CD4-positive, alpha-beta T cell treated with Interleukin-6 for 4 hours (primary cell): ENCODE measurements around the gene SLC2A9.

Source experiments
- DNase-seq: peaks from one replicate; pipeline ENCODE4 v3.0.0-alpha.2; 2020; ENCODE audit warnings: mixed read lengths

SLC2A9 gene

GRCh38 chr4:10041036-10041435 is 19.7 kb upstream of the SLC2A9 start:
- DNase-seq, result no peak

- DNase-seq, result no peak
Measured at GRCh38 chr4:10040049-10040892, 19.0 kb upstream of the SLC2A9 start.

- DNase-seq, result no peak
Measured at GRCh38 chr4:10036807-10037342, 15.6 kb upstream of the SLC2A9 start.

- DNase-seq, result no peak
Measured at GRCh38 chr4:10035130-10035529, 13.8 kb upstream of the SLC2A9 start.

GRCh38 chr4:10034612-10035104 is 13.4 kb upstream of the SLC2A9 start:
- no peak for DNase-seq

GRCh38 chr4:10034136-10034535 is 12.8 kb upstream of the SLC2A9 start:
- DNase-seq, result no peak

- no peak for DNase-seq
Measured at GRCh38 chr4:10033191-10033881, 12.0 kb upstream of the SLC2A9 start.

- no peak for DNase-seq
Measured at GRCh38 chr4:10032625-10033024, 11.3 kb upstream of the SLC2A9 start.

- DNase-seq, result no peak
Measured at GRCh38 chr4:10031668-10032590, 10.6 kb upstream of the SLC2A9 start.

GRCh38 chr4:10030972-10031667 is 9.8 kb upstream of the SLC2A9 start:
- no peak for DNase-seq

GRCh38 chr4:10029403-10029802 is 8.1 kb upstream of the SLC2A9 start:
- no peak for DNase-seq

- DNase-seq, result no peak
Measured at GRCh38 chr4:10028910-10029309, 7.6 kb upstream of the SLC2A9 start.

GRCh38 chr4:10026485-10026884 is 5.2 kb upstream of the SLC2A9 start:
- DNase-seq, result no peak

GRCh38 chr4:10025230-10025806 is 4.0 kb upstream of the SLC2A9 start:
- no peak for DNase-seq

- no peak for DNase-seq
Measured at GRCh38 chr4:10024303-10024702, 3.0 kb upstream of the SLC2A9 start.

- DNase-seq, result no peak
Measured at GRCh38 chr4:10023806-10024205, 2.5 kb upstream of the SLC2A9 start.

GRCh38 chr4:10023050-10023419 is 1.7 kb upstream of the SLC2A9 start:
- DNase-seq, result no peak

GRCh38 chr4:10022346-10023049 is 1.2 kb upstream of the SLC2A9 start:
- no peak for DNase-seq

GRCh38 chr4:10021653-10022023 is 341 bp upstream of the SLC2A9 start:
- DNase-seq, result no peak

GRCh38 chr4:10020106-10020505 is 1.2 kb downstream of the SLC2A9 start:
- DNase-seq, result no peak

GRCh38 chr4:10019521-10020051 is 1.7 kb downstream of the SLC2A9 start:
- no peak for DNase-seq
